NCI-H524 treated with DMSO at 0.1 percent for 48 hours (cell line): ENCODE measurements around the gene IPO5.
"Not testable (repeated sequence)": the region's sequence is repeated elsewhere in the genome, so short reads cannot be mapped to it uniquely, and the experiment has no call there.

Experiments used
- DNase-seq: peaks from one replicate; lab custom pipeline; 2025; lab: John Stamatoyannopoulos, UW

IPO5 gene

DNA sequence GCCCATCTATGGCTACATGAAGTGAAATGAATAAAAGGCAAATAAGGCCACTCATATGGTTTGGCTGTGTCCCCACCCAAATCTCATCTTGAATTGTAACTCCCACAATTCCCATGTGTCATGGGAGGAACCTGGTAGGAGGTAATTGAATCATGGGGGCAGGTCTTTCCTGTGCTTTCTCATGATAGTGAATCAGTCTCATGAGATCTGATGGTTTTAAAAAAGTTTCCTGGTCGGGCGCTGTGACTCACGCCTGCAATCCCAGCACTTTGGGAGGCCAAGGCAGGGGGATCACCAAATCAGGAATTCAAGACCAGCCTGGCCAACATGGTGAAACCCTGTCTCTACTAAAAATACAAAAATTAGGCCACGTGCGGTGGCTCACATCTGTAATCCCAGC, 4.2 kb upstream of the IPO5 start:
- not testable (repeated sequence) for DNase-seq

DNA sequence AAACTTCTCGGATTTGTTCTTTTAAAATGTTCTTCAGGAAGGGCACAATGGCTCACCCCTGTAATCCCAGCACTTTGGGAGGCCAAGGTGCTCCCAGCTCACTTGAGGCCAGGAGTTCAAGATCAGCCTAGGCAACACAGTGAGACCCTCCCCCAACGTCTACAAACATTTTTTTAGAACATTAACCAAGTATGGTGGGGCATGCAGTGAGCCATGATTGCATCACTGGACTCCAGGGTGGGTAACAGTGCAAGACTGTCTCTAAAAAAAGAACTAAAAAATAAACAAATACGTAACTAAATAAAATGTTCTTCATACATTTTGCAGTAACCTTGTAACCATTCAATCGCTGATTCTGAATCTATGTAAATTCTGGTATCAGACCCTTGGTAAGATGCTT, 2.1 kb upstream of the IPO5 start:
- no peak for DNase-seq

GRCh38 chr13:97952831-97953230, 644 bp upstream of the IPO5 start:
- not testable (repeated sequence) for DNase-seq

DNA sequence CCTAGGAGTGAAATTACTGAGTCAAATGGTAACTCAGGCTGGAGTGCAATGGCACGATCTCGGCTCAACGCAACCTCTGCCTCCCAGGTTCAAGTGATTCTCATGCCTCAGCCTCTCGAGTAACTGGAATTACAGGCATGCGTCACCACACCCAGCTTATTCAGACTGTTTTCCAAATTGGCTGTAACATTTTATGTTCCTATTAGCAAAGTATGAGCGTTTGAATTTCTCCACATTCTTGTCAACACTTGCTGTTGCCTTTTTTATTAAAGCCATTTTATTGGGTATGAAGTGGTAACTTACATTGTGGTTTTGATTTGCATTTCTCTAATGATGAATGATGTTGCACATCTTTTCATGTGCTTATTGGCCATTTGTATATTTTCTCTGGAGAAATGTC, 7.9 kb downstream of the IPO5 start:
- DNase-seq = no peak

- no peak for DNase-seq
Observed at GRCh38 chr13:97962887-97963286, 9.4 kb downstream of the IPO5 start.

DNA sequence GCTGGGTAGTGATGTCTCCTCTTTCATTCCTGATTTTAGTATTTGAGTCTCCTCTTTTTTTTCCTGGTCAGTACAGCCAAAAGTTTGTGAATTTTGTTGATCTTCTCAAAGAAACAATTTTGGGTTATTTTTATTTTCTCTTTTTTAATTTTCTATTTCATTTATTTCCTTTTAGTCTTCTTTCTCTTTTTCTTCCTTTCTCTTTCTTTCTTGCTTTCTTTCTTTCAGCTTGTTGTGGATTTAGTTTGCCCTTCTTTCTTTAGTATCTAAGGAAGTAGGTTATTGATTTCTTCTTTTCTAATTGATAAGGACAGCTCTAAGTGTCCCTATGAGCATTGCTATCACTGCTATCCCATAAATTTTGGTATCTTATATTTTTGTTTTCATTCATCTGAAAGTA, 13.8 kb downstream of the IPO5 start:
- no peak for DNase-seq

- DNase-seq = no peak
Observed at GRCh38 chr13:97967948-97968347, 14.5 kb downstream of the IPO5 start.

DNA sequence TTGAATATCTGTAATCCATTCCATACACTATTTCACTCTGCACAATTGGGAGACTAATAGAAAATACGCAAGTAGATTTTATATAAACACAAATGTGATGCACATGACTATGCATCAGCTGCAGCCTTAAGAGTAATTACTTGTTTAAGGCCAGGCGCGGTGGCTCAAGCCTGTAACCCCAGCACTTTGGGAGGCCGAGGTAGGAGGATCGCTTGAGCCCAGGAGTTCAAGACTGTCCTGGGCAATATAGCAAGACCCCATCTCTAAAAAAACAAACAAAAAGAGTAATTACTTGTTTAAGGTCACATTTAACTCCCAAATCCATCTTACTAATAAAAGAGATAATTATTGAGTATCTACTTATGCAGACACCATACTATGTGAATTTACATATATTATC, 18.0 kb downstream of the IPO5 start:
- DNase-seq = no peak

DNA sequence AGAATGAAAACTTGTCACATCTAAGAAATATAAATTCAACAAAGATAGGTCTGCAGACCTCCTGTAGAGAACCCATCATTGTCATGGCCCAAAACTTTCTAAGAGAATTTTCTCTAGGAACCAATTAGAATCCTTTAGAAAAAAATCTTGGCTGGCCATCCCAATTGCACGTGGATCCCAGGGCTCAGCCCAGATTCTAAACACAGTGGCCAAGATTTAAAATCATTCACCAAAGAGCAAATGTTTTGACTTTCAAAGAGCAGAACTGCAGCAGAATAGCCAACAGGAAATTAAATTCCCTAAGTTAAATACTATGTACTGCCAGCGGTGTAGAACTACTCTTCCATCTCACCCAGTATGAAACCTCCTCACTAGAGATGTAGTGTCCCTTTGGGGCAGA, 21.3 kb downstream of the IPO5 start:
- no peak for DNase-seq

GRCh38 chr13:97975280-97975847, 21.9 kb downstream of the IPO5 start:
- no peak for DNase-seq

DNA sequence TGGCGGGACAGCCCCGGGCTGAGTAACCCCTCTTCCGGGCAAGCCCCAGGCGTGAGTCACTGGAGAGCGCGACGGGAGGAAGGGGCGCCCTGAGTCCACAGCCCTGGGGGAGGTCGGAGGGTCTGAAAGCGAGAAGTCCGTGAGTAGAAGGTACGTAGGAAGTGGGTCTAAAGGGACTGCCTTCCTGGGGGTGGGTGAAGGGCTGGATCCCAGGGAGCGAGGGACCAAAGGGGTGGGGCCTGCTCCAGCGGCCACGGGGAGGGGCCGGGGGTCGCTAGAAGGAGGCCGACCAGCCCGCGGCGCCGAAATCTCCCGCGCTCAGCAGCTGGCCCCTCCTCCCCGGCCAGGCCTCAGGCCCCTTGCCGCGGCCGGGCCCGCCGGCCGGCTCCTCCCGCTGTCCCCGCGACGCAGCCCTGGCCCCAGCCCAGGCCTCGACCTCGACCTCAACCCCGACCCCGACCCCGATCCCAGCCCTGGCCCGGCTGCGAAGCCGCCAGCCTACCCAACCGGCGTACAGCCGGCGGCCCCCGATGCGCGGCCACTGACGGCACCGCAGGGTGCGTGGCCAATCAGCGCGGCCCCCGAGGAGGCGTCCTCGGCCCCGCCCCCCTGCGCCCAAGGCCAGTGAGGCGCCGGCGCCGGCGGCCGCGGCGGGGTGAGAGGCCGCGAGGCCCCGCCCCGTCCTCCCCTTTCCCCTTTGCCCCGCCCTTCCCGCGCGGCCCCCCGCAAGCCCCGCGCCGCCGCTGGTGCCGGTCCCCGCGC, 22.6 kb downstream of the IPO5 start:
- DNase-seq = peak; percentile 43

DNA sequence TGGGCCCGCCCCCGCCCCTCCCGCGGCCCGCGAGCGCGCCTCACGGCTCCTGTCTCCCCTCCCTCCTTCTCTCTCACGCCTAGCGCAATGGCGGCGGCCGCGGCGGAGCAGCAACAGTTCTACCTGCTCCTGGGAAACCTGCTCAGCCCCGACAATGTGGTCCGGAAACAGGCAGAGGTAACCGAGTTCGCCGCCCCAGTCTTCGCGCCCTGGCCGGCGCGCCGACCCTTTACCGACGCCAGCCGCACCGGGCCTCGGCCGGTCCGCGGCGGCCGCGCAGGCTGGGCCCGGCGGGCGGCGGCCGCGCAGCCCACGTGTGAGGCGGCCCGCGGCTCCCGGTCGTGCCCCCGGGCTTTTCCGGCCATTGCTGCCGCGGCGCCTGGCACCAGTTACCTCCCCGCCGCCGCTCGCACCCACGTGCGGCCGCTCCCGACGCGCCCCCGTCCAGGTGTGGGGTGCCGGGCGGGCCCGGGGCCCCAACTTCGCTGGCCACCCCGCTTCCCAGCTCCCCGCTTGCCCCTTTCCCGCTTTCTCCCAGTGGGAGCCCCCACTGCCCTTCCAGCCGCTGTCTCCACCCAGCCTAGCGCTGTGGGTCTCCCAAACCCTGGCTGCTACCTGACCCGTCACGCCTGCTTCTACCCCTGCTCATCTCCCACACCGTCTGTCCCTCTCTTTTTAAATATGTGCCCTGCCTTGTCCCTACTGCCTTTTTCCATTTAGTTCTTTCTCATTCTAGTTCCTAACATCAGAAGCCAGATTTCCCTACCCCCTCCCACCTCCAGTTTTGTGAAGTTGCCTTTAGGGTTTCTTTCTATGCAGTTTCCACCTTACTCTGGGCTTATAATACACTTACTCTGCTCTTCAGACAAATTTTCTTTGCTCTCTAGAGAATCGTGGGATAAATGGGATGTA, 23.4 kb downstream of the IPO5 start:
- no peak for DNase-seq

GRCh38 chr13:97977982-97978381, 24.5 kb downstream of the IPO5 start:
- no peak for DNase-seq

DNA sequence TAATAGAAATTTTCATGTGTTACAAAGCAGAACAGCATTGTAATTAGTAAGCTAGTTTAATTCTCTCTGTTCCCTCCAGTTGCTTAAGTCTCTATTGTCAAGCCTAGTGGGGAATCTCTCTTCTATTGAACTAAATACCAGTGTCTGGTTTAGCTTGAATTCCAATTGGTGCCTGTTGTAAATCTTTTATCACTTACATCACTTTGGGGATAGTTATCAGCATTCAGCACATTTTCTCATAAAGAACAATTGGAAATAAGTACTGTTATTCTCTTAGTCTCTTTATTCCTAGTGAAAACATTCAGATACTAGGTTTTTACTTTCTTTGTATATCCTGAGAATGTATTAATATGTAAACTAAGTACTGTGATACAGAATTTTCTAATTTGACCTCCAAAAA, 25.2 kb downstream of the IPO5 start:
- no peak for DNase-seq

GRCh38 chr13:97979051-97979450, 25.6 kb downstream of the IPO5 start:
- no peak for DNase-seq

GRCh38 chr13:97979556-97979955, 26.1 kb downstream of the IPO5 start:
- DNase-seq = no peak

DNA sequence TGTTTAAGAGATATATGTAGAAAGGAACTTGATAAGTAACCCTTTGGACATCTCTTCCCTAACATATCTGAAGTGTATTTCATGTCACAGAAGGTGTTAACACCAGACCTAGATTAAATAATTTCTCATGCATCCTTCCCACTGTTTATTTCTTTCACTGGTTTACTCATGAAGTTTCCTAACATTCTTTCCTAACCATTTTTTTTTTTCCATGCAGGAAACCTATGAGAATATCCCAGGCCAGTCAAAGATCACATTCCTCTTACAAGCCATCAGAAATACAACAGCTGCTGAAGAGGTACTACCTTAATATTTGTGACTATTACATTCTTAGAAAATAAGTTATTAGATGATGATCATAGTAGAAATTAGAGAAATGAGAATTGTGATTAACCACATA, 28.8 kb downstream of the IPO5 start:
- DNase-seq = no peak

- no peak for DNase-seq
Observed at GRCh38 chr13:97986835-97987234, 33.4 kb downstream of the IPO5 start.

GRCh38 chr13:97999653-98000052, 46.2 kb downstream of the IPO5 start:
- DNase-seq = no peak

DNA sequence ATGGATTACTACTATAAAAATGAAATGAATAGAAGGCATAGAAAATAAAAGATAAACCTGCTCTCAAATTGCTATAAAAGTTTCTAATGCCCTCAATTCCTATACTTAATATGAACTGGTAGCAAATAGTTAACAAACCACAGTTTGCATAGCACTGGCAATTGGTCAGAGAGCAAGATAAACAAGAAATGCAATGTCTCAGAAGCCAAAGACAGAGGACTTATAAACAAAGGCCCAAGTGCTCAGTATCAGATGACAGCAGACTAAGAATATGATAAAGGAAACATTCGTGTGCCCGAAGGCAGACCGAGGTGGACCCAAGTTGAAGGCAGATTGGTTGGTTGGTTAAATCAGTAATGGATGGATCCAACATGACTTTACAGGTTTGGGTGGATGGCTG, 50.6 kb downstream of the IPO5 start:
- no peak for DNase-seq

DNA sequence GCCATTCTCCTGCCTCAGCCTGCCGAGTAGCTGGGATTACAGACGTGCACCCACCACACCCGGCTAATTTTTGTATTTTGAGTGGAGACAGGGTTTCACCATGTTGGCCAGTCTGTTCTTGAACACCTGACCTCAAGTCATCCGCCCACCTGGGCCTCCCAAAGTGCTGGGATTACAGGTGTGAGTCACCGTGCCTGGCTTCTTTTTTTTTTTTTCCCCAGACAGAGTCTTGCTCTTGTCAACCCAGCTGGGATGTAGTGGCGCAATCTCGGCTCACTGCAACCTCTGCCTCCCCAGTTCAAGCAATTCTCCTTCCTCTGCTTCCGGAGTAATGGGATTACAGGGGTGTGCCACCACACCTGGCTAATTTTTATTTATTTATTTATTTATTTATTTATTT, 51.5 kb downstream of the IPO5 start:
- DNase-seq = not testable (repeated sequence)

GRCh38 chr13:98007001-98007400, 53.5 kb downstream of the IPO5 start:
- DNase-seq = no peak

- no peak for DNase-seq
Observed at GRCh38 chr13:98013241-98013640, 59.8 kb downstream of the IPO5 start.
